Tibial nerve (tissue), 4 donors: Measurements from ENCODE around the gene ECE1.

ENCODE experiments used
- CTCF ChIP-seq, 5 experiments: fragments of 200-600 bp in 3 of 5; fragments of 450-650 bp in 2 of 5; sonication (generic) in 3 of 5; IDR thresholded peaks; one replicate each; pipeline ENCODE4 v1.5.1; 2016 to 2019; ENCODE audit warnings: antibody characterized with exemption in 5 of 5, mild to moderate bottlenecking in 3 of 5, moderate library complexity in 2 of 5
- EP300 ChIP-seq, 2 donors: sonication (generic); formaldehyde crosslinking; IDR thresholded peaks; one replicate each; pipeline ENCODE4 v1.6.1; 2017; ENCODE audit warnings: antibody characterized with exemption in 2 of 2, mild to moderate bottlenecking in 1 of 2
- POLR2A ChIP-seq, 2 donors: fragments of 450-650 bp; IDR thresholded peaks; one replicate each; pipeline ENCODE4 v1.6.1; 2017; ENCODE audit warnings: antibody characterized with exemption in 2 of 2, mild to moderate bottlenecking in 2 of 2, moderate library complexity in 2 of 2

- TF ChIP-seq CTCF (IDR thresholded peaks at IDR 0.05) (no peak), EP300 (IDR thresholded peaks at IDR 0.05) (peak in 1 of 2 donors; percentile 79), POLR2A (IDR thresholded peaks at IDR 0.05) (no peak)
These were observed 28.5 kb upstream of the ECE1 start for GRCh38 chr1:21318714-21319159.
